HG03159 (cell line): Measurements from ENCODE around the gene CTSS.

Experiments
- ATAC-seq: cut with Tn5 transposase; IDR thresholded peaks from one replicate; pipeline ENCODE4 v1.9.1; 2021; ENCODE audit warnings: mild to moderate bottlenecking, moderate library complexity; ENCODE audit not compliant: unreplicated experiment

CTSS gene

DNA sequence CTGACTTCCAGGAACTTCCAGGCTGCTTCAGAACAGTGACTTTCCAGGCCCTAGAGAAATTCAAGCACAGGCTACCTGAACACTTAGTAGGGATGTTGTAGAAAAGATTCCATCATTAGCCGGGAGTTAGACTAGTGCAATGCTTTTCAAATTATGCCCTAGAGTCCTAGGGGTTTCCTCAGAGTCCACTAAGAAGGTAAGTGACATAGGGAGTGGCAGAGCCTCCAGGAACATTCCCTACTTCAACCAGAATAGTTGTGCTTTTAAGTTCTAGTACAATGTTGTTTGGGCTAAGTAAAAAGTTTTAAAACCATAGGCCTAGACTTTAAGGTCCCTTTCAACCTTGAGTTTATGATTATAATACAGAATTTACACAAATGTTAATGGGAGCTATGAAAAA, 59.5 kb downstream of the CTSS start:
- no peak for ATAC-seq

DNA sequence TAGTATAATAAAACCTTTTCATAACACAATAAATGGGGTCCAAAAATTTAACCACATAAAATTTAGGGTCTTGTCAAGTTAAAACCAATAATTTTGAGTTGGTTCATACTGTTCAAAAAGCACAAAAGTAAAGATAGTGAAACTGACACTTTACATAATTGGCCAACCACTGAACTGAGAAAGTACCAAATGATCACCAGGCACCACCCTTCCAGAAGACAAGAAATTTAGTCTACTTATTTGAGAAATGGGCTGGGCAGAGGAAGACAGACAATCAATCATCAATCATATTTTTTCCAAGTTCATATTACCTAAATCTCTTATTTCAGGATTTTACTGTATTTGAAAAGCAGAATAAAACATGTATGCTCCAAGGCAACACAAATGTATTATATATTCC, 62.2 kb downstream of the CTSS start:
- no peak for ATAC-seq

DNA sequence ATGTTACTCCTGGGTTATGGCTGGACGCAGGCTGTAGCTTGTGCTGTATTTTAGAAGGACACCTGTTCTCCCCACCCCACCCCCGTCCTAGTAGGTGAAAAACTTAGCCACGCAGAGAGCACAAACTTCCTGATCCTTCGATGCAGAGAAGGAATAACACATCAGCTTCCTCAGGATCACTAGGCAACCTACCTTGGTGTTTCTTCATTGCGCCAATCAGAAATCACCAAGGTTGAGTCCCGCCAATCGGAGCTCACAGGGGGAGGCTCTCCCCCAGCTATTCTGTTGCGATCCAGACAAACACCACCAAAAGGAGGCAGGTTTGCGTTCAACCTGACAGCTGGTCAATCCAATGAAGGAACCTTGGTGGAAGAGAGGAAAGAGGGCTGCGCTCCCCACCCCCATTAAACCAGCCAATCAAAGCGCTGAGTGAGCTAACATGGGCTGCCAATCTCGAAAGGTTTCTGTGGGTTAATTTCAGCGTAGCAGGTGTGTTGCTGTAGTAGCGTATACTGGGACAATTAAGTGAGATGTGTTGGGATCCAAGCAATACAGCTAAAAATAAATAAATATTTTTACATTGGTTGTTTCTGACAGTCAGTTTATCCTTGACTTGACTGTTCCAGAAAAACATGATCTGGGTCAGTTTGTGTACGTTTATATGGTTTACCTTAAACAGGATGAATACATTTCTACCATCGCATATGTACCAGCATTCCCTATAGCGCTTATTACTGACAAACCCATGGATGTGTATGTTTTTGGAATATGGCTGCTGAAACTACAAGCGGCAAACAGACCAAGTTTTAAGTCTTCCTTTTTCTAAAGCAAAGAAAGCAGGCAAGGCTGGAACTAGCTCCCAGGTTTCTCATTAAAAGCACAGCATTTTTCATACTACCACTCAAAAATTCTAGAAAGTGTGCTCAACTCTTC, 68.3 kb downstream of the CTSS start, which contains the start of gene GOLPH3L:
TSS of gene GOLPH3L (minus strand) at position 160 of the 933 bp plus-strand sequence. CDS start 2,316 bp downstream, outside the sequence.
- ATAC-seq, result peak; percentile 99

DNA sequence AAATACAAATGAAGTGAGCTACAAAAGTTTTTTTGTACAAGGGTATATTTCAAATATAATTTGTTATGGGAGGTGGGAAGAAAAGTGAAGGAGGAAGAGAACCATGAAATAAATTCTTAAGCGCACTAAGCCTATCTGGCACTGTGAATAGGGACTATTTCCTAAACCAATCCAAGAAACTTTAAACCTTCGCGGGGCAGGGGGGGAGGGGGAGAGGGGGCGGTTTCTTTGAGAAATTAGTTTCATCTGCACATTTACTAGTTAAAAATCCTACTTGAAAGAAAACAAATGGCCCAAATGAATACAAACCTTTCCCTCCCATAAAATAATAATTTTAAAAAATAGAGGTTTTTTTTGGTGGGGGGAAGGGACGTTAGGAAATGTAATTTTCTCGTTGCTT, 69.0 kb downstream of the CTSS start:
- ATAC-seq, result no peak

DNA sequence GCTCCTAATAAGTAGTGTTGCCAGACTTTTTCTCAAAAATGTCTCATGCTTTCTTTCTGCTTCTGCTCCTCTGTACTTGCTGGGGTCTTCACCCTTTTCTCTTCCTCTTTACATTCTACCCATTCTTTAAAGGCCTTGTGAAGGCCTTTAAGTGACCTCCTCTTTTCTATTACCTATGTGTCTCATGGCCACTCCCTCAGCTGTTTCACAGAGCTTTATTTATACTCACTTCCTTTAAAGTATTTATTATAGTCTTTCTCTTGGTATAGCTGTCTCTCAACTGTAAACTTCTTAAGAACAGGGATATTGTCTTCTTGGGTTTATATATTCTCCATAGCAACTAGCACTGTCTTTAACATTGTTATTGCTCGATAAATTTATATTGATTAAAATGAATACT, 69.4 kb downstream of the CTSS start:
- no peak for ATAC-seq

DNA sequence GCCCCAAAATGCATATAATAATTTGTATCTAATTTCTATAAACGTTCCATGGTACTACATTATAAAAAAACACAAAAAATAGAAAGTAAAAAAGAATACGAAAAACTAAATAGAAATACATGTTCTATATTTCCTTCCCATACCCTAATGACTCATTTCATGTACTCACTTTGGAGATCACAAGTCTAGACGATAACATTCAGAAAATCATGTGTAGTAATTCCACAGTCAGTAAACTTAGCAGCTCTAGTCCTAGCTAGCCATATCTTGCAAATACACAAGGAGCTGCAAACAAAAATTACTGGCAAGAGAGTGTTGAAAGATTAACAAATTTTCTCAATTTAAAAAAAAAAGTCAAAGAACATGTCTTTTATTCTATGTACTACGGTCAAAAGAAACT, 70.0 kb downstream of the CTSS start:
- ATAC-seq, result no peak

DNA sequence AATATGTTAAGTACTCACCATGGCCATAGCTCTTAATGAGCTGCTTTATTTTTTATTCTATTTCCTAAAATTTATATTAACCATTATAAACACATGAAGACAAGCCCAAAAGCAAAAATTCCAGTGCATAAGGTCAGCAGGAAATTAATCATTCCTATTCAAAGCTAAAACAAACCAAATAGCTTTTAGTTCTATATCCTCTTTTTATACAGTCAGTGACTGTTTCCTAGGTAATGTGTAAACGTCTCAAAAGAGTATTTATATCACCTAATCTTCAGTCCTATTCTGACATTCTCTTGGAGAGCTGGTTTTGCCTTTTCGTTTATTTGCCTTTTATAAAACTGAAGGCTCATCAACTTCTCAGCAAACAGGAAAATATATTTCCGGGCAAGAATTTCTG, 72.9 kb downstream of the CTSS start:
- ATAC-seq, result no peak

DNA sequence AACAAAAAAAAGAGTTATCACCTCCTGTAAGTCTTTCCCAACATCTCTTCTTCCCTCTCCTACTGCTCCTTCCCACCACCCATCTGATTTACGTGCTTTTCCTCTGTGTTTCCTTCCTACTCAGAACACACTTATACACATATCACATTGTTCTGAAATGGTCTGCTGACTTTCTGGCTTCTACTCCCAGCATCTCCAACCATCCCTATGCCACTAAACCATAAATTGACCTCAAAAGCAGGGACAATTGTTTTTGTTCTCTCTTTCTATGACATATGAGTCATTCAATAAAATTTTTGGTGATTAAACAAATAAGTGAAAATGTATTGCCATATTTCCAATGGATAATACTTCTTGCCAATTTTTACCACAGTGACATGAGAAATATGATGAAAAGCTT, 76.8 kb downstream of the CTSS start:
- ATAC-seq, result no peak

DNA sequence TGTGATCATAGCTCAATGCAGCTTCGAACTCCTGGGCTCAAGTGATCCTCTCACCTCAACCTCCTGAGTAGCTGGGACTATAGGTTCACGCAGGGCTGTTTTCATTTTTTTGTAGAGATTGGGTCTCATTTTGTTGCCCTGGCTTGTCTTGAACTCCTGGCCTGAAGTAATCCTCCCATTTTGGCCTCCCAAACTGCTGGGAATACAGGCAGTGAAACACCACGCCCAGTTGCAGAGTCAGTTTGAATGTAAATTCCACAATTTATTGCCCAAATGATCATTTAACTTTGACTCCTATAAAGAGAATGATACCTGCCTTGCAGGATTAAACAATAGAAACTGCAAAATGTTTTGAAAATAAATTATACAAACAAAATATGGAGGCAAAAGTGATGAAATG, 79.3 kb downstream of the CTSS start:
- no peak for ATAC-seq

DNA sequence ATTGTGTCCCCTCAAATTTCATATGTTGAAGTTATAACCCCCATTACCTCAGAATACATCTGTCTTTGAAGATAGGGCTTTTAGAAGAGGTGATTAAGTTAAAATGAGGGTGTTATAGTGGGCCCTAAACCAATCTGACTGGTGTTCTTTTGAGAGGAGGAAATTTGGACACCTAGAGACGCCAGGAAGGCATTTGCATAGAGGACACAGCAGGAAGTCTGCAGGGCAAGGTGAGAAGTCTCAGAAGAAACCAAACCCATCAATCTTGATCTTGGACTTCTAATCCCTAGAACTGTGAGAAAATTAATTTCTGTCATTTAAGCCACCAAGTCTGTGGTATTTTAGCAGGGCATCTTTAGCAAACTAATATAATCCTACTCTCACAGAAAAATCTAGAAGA, 81.7 kb downstream of the CTSS start:
- no peak for ATAC-seq
